GM18873 (cell line): ENCODE measurements around the gene DNMT3A.

ENCODE experiments used
- ATAC-seq: cut with Tn5 transposase; IDR thresholded peaks from one replicate; pipeline ENCODE4 v1.9.1; 2021; ENCODE audit warnings: mild to moderate bottlenecking, moderate library complexity, moderate number of reproducible peaks; ENCODE audit not compliant: unreplicated experiment, low FRiP score

The DNMT3A gene

GRCh38 chr2:25328152-25329085 is 13.3 kb downstream of the DNMT3A start:
- no peak for ATAC-seq

GRCh38 chr2:25326326-25327013 is 15.3 kb downstream of the DNMT3A start:
- no peak for ATAC-seq

DNA sequence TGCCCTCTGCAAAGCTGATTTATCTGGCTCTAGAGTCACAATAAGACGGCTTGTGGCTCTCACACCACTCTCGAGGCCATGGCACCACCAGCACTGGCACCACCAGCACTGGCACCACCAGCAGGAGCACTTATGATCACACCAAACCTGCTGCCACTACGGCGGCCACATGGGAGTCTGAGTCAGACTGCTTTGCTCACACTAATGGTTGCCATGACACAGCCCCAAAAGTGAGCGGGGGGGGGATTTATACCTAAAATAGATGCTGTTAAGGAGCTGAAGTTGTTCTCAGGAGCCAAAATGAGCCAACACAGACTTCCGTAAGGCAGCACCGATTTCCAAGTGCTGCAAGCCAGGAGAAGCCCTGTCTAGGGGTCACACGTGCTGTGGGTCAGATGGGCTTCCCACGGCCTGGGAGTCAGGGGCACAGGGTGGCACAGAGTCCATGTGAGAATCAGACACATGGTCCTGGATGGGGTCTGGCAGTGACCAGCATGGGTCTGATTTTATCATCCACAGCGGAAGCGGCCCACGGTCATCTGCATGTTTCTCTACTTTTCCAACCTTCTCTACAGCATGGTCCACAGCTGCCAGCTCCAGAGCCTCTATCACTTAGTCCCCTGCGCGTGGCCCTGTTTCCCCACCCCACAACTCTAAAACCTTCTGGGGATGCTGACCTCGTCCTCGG is 16.7 kb downstream of the DNMT3A start:
- no peak for ATAC-seq

GRCh38 chr2:25324251-25324650 is 17.5 kb downstream of the DNMT3A start:
- no peak for ATAC-seq

DNA sequence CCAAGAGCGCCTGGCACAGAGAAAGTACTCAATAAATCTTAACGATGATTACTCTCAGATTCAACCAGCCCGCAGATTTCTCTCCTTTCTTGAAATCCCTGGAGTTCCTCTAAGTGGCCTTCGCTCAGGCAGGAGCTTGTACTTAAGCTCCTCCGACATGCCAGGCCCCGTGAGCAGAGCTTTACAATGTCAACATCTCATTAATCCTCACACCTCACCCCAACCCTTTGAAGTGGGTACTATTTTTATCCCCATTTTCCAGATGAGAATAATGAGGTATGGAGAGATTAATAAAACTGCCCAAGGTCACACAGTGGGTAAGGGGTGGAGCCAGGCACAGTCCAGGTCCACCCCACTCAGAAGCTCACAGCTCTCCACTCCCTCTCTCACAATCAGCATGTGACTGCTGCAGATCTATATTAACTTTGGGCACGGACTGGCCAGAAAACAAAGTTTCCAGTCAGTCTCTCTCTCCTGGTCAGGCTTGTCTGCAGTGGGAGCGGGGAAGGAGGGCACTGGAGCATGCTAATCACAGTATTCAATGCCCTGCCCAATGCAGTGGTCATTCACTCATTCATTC is 18.0 kb downstream of the DNMT3A start:
- ATAC-seq: no peak

- no peak for ATAC-seq
Measured at GRCh38 chr2:25323042-25323514, 18.6 kb downstream of the DNMT3A start.

GRCh38 chr2:25322312-25322711 is 19.4 kb downstream of the DNMT3A start:
- no peak for ATAC-seq

- ATAC-seq: no peak
Measured at GRCh38 chr2:25320077-25320476, 21.6 kb downstream of the DNMT3A start.

- no peak for ATAC-seq
Measured at GRCh38 chr2:25316101-25316500, 25.6 kb downstream of the DNMT3A start.

DNA sequence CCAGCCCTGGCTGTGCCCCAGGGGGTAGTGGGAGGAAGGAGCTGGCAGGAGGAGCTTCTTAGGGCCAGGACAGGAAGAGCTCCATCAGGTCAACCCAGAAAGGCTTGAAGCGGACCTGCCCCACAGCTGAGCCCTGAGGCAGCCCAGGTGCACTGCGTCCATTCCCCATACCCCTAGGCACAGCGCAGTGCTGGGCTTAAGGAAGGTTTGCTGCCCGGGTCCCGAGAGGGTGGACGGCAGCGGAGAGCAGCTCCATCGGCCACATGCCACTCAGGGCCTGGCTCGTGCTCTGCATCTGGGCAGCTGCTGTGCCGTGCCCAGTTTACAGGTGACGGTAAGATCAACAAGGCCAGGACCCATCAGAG is 26.4 kb downstream of the DNMT3A start:
- no peak for ATAC-seq

- no peak for ATAC-seq
Measured at GRCh38 chr2:25314514-25315315, 27.0 kb downstream of the DNMT3A start.

DNA sequence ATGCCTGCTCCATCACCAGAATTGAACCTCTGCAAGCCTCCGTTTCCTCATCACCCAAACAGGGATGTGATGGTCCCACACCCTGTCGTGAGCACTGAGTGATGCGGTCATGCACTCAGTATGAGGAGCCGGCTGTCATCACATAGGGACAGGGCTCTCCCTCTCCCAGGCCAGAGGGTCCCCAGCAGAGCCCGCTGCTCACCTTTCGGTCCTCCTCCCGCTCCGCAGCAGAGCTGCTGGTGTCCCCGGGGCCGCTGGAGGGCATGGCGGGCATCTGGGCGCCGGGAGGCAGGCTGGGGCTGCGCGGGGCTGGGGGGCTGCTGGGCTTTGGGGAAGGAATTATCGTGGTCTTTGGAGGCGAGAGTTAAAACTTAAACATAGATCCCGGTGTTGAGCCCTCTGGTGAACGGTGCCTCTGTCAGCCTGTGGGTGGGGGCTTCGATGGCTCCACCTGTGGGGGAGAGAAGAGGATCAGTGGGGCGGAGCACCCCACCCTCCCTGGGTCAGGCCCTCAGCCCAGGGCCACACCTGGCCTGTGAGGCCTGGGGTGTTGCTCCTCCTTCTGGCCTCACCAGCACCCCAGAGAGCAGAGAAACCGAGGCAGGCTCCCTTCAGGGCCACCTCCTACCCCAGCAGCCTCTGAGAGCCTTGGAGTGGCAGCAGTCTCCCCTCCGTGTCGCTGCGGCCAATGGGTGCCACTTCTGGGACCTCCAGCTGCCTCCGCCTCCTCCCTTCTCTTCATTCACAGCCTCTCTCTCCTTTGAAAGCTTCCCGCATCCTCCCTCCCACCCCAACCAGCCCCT is 27.8 kb downstream of the DNMT3A start:
- no peak for ATAC-seq

GRCh38 chr2:25312958-25313710 is 28.6 kb downstream of the DNMT3A start:
- no peak for ATAC-seq

- ATAC-seq: no peak
Measured at GRCh38 chr2:25311865-25312575, 29.7 kb downstream of the DNMT3A start.

DNA sequence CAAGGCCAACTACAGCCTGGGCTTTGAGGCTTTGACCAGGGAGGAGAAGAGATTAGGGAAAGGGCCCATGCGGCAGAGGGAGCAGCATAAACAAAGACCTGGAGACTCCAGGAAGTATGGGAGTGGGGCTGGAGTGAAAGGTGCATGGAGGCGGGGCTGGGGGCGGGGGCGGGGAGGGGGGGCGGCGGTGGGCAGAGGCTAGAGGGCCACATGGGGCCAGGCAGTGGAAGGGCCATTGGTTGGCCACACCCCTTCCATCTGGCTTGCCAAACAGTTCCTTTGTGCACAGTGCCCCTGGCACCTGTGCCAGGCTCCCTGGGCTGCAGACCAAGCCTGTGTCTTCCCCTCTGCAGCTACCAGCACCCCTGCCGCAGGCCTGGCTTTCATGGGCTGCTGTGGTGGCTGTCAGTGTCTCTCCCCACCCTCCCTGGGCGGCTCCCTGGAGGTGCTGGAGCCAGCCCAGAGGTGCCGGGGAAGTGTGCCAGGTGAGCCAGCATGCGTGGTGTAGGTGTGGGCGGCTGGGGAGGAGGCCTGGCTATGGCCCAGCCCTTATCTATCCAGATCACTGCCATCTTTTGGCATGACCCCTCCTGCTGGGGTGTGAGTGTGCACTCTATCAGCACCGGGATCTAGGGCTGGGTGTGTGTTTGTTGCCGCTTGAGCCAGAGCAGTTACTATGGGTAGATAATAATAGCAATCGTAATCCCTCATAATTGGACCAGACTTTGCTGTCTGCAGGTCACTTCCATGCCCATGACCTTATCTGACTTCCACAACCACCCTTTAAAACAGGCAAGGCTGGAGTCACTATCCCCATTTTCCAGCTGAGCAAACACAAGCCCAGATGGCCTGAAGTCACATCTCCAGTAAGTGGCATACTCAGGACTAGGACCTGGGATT is 30.5 kb downstream of the DNMT3A start:
- ATAC-seq: no peak

DNA sequence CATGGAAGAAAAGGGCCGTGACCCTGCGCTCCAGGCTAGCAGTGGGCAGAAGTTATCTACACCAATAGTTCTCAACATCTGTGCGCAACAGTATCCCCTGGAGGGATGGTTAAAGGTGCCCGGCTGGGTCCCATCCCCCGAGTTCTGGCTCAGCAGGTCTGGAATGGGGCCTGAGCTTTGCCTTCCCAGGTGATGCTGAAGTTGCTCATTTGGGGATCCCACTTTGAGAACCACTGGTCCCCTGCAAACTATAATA is 31.1 kb downstream of the DNMT3A start:
- ATAC-seq: no peak

DNA sequence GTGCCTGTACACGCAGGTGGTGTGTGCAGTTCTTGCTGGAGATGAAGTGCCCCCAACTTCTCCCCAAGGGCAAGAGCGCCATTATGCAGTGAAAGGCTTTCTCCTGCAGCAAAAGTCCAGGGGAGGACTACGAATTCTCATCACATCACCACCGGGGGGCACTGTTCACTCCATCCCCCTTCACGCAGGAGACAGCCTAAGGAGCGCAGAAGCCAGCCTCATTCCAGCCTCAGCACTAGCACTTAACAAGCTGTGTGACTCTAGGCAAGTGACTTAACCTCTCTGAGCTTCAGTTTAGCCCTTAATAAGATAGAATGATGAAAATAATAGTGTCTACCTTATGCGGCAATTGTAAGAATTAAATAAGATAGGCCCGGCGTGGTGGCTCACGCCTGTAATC is 32.3 kb downstream of the DNMT3A start:
- ATAC-seq: no peak
